Measurements from ENCODE around the gene JAK3.

Gene JAK3

GRCh38 chr19:17837972-17838371, 9.8 kb downstream of the JAK3 start:
- no peak for DNase-seq

GRCh38 chr19:17836530-17836929, 11.3 kb downstream of the JAK3 start:
- no peak for DNase-seq

- DNase-seq = no peak
Observed at GRCh38 chr19:17835182-17836006, 12.4 kb downstream of the JAK3 start.

GRCh38 chr19:17834350-17835181, 13.2 kb downstream of the JAK3 start:
- no peak for DNase-seq

DNA sequence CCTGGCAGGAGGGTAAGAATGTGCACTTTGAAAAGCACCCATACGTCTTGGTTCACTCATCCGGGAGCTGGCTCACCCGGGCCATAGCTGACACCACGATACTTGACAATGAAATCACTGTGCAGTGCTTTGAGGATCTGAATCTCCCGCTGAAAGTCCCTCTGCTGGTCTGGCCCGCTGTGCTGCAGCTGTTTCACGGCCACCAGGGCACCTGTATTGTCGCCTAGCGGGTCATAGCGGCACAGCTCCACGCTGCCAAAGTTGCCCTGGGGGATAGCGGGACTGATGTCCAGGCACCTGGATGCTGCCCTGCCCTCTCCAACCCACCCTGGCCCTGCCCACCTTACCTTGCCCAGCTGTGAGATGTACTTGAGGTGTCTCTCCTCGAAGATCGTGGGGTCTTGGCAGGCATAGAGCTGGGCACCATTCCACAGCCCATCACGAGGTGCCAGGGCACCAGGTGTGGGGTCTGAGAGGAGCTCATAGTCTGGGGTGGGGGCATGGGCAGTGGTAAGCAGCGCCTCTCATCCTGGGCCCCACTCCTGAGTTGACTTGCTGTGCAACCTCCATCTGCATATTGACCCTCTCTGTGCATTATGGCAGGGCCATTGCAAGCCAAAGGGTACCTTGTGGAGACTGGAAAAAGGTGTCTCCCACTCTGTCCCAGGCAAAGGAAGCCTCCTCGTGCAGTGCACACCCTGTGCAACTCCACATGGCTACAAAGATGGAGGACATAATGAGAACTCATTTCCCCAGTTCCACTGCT, 15.2 kb downstream of the JAK3 start:
- DNase-seq = no peak

- DNase-seq = no peak
Observed at GRCh38 chr19:17831419-17831888, 16.3 kb downstream of the JAK3 start.

- DNase-seq = peak; percentile 55
Observed at GRCh38 chr19:17830567-17831418, 17.0 kb downstream of the JAK3 start.

DNA sequence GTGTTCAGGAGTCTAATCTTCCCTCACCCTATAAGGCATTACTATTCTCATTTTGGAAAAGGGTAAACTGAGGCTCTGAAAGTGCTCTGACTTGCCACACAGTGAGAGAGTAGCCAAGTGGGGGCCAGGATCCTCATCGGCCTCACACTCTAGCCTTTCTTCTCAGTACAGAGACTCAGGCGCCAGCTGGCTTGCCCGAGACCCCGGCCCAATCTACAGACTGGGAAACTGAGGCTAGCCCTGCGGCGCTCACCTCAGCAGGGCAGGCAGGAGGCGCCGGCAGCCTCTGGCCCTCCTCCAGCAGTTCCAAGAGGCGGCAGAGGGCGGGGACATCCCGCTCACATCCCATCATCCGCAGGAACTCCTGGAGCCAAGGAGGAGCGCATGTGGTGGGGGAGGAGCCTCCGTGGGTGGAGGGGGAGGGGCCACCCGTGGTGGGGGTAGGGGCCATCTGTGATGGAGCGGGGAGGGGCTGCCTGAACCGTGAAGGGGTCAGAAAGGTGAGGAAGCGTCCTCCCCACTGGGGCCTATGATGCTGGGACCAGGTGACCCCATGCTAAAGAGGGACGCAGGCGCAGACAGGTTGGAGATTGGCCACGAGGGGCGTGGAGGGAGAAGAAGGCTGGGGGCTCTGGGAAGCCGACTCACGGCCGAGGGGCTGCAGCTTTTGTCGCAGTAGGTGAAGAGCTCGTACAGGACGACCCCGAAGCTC, 17.8 kb downstream of the JAK3 start:
- DNase-seq = no peak

GRCh38 chr19:17826508-17827056, 21.2 kb downstream of the JAK3 start:
- no peak for DNase-seq

DNA sequence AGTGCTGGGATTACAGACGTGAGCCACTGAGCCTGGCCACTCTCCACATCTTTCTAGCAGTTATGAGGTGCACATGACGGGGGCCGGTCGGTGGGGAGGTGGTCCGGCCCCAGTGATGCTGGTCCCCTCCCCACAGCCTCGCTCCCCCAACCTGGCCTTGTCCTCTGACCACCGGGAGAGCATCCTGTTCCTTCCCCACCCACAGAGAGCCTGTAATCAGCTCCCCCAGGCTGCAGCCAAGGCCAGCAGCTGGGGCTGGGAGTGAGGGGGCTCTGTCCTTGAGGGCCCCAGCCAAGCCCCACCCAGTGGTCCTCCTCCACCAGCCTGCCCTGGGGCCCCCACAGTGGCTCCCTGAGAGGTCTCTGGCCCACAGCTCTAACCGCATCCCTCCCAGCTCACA, 23.4 kb downstream of the JAK3 start:
- no peak for DNase-seq

DNA sequence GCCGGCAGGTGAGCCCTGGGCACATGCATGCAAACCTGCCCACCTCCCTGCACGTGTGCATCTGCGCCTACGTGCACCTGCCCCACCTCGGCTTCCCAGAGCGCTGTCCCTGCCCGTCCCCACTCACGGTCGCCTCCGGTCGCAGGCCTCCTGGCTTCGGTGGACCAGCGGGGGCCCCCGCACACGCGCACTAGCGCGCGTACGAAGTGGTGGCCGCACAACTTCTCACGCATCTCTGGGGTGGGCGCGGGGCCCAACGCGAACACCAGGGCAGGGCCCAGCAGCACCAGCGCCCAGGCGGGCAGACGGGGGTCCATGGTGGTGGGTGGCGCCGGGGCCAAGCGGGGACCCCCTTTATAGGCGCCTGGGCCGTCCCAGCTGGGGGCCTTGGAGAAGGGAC, 26.6 kb downstream of the JAK3 start, which contains the start of gene INSL3:
Gene INSL3 (minus strand): TSS at position 330 of the 400 bp plus-strand sequence. CDS start 13 bp downstream, at position 317.
- DNase-seq = no peak

GRCh38 chr19:17817668-17818363, 30.0 kb downstream of the JAK3 start:
- no peak for DNase-seq

DNA sequence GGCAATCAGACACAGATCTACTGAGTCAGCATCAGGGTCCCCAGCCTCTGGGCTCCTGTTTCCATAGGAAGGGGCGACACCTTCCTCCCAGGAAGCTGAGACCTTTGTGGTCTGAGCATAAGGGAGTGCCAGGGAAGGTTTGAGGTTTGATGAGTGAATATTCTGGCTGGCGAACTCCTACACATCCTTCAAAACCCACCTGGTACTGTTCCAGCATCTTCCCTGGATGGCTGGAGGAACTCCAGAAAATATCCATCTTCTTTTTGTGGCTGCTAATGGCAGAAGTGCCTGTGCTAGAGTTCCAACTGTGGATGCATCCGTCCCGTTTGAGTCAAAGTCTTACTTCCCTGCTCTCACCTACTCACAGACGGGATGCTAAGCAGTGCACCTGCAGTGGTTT, 35.7 kb downstream of the JAK3 start:
- DNase-seq = no peak

- DNase-seq = no peak
Observed at GRCh38 chr19:17811681-17812080, 36.1 kb downstream of the JAK3 start.

DNA sequence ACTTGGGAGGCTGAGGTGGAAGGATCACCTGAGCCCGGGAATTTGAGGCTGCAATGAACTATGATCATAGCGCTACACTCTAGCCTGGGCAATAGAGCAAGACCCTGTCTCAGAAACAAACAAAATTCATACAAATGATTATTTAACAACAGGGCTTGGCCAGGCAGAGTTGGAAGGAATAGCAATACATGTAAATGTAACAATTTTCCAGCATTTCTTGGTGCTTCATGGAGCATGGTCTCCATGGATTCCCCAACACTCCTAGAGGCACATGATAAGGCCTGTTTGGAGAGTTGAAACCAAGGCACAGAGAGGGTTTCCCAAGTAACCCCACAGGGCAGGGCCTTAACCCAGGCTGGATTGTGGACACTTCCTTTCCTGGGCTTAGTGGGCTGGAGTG, 36.7 kb downstream of the JAK3 start:
- DNase-seq = no peak

DNA sequence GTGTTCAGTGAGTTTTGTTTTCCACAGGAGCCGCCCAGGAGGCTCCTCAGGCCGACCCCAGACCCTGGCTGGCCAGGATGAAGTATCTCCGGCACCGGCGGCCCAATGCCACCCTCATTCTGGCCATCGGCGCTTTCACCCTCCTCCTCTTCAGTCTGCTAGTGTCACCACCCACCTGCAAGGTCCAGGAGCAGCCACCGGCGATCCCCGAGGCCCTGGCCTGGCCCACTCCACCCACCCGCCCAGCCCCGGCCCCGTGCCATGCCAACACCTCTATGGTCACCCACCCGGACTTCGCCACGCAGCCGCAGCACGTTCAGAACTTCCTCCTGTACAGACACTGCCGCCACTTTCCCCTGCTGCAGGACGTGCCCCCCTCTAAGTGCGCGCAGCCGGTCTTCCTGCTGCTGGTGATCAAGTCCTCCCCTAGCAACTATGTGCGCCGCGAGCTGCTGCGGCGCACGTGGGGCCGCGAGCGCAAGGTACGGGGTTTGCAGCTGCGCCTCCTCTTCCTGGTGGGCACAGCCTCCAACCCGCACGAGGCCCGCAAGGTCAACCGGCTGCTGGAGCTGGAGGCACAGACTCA, 40.0 kb downstream of the JAK3 start:
- no peak for DNase-seq

GRCh38 chr19:17806945-17807344, 40.8 kb downstream of the JAK3 start:
- DNase-seq = no peak

- DNase-seq = no peak
Observed at GRCh38 chr19:17805427-17805826, 42.4 kb downstream of the JAK3 start.

DNA sequence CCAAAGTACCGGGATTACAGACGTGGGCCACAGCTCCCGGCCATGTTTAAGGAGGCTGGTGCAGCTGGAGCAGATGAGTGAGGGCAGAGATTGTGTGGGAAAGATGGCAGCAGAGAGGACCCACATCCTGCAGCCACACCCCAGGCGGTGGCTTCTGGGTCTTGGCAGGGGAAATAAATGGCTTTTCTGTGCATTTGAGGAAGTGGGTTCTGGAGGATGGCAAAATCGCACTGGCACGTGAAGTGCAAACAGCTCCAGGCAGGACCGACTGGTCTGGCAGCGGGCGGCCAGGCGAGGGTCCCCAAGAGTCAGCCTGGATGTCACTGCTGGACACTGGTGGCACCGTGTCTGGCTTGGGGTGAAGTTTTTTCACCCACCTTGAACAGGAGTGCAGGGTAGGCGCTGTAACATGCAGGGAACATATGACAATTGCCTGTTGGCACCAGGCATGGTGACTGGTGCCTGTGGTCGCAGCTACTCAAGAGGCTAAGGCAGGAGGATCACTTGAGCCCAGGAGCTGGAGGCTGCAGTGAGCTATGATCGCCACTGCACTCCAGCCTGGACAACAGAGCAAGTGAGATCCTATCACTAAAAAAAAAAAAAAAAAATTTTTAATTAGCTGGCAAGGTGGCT, 44.4 kb downstream of the JAK3 start:
- DNase-seq = no peak
